ENCODE results near the gene LSS. TPM values are rescaled to one million over a fixed set of nuclear protein-coding genes. Genes with fewer than 3 reads are reported as not detected.

LSS gene
- total and polyA plus RNA-seq, 10 of the 15 experiments (the other 5 are each of a cell fraction or from before 2014, with no cell fraction given) = 2.9 to 82.4 (median 27.5) TPM

DNA sequence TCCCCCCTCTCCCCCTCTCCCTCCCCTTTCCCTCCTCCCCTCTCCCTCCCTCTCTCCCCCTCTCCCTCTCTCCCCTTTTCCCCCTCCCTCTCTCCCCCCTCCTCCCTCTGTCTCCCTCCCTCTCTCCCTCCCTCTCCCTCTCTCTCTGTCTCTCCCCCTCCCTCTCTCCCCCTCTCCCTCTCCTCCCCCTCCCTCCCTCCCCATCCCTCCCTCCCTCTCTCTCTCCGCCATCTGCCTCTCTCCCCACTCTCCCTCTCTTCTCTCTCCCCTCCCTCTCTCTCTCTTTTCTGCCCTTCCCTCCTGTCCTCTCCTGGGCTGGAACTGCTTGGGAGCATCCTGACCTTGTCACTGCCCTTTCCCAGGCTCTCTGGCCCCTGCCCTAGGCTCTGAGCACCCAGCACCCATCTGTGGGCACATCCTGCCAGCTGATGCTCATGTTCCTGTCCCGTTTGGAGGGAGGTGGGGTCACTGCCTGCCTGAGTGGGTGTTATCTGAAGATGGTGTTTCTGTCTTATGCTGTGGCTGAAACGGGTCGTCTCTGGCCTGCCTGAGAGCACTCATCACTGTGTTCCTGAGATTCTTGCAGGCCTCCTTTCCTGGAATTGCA lies 84.0 kb downstream of the LSS start:
- SMC1A ChIA-PET (ENCODE audit: uncharacterized antibody, unreplicated experiment) = interaction anchor here (0.8 to 2.9 kb wide), 8 partner anchors 9 to 502 kb away, joined by 3 to 15 read pairs (median 4); partner anchors contain the start of genes MCM3AP and YBEY
- no peak overlapping the region for H3K4me2 ChIP-seq (ENCODE audit: control insufficient read depth, insufficient read depth)
- H3K27me3 ChIP-seq (replicated peaks in 1 of 2; ENCODE audit: control insufficient read depth in 2 of 2, insufficient read depth in 2 of 2, low read length in 1 of 2) = no peaks in the 10 kb centered on the region
- CTCF ChIA-PET = interaction anchor here (0.6 to 2.4 kb wide), 15 partner anchors 9 to 495 kb away, joined by 3 to 34 read pairs (median 7); partner anchors contain the start of genes LSS, MCM3AP, PRMT2 and YBEY
- H3K9me3 ChIP-seq (replicated peaks; ENCODE audit: control insufficient read depth, insufficient read depth, low read length) = no peaks in the 10 kb centered on the region; the same call in 2 of the 3 replicates
- H3K79me2 ChIP-seq (ENCODE audit: control insufficient read depth, insufficient read depth, low read length) = no peaks in the 10 kb centered on the region
- POLR2A ChIA-PET = interaction anchor here (1.4 kb wide), 1 partner anchor 172 kb away, joined by 5 read pairs; no protein-coding TSS in a partner anchor
- FAIRE-seq (no peak), ATAC-seq (no peak), DNase-seq (ENCODE audit: low read depth, low spot score) (no peak)
- intact Hi-C loops (cut with micrococcal nuclease; ENCODE audit: unreplicated experiment) = loop anchor here (5.0 to 10.0 kb wide), 3 partner anchors 83 to 172 kb away; partner anchors contain the start of genes LSS, MCM3AP and YBEY
- H3K27ac ChIP-seq (ENCODE audit: control insufficient read depth, insufficient read depth) = no peak overlapping the region
- BruUV-seq (replicated peaks) = no TSS peak
- no peak for TF ChIP-seq RUNX3 (IDR thresholded peaks at IDR 0.05; ENCODE audit: low read length)
- no peak for TF ChIP-seq SKIL (IDR thresholded peaks at IDR 0.05; ENCODE audit: low read depth, poor library complexity, severe bottlenecking)
- TF ChIP-seq MEF2B (IDR thresholded peaks at IDR 0.05; ENCODE audit: partially characterized antibody, poor library complexity, severe bottlenecking) = no peak
- no peak for TF ChIP-seq SIX5 (IDR thresholded peaks at IDR 0.05; ENCODE audit: low read depth, low read length, severe bottlenecking)
- no peak for TF ChIP-seq ZNF24 (IDR thresholded peaks at IDR 0.05)
- TF ChIP-seq, protein P1, sequence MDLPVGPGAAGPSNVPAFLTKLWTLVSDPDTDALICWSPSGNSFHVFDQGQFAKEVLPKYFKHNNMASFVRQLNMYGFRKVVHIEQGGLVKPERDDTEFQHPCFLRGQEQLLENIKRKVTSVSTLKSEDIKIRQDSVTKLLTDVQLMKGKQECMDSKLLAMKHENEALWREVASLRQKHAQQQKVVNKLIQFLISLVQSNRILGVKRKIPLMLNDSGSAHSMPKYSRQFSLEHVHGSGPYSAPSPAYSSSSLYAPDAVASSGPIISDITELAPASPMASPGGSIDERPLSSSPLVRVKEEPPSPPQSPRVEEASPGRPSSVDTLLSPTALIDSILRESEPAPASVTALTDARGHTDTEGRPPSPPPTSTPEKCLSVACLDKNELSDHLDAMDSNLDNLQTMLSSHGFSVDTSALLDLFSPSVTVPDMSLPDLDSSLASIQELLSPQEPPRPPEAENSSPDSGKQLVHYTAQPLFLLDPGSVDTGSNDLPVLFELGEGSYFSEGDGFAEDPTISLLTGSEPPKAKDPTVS (IDR thresholded peaks at IDR 0.05; ENCODE audit: low read depth, low read length) = no peak
- H4K20me1 ChIP-seq (ENCODE audit: control insufficient read depth, insufficient read depth) = no peaks in the 10 kb centered on the region
- H3K9ac ChIP-seq (ENCODE audit: control insufficient read depth, insufficient read depth, low read length) = no peak overlapping the region
- no peaks in the 10 kb centered on the region for H3K36me3 ChIP-seq (ENCODE audit: control insufficient read depth in 2 of 2, insufficient read depth in 2 of 2, low read length in 1 of 2)
- in situ Hi-C loops (cut with MboI) = no loop called here
- no peak overlapping the region for H2AFZ ChIP-seq (ENCODE audit: control insufficient read depth, low read depth, low read length)
- 26% methylated on average over 3 of the region's 4 CpGs for WGBS (ENCODE audit: insufficient coverage, insufficient replicate concordance, low lambda C conversion rate, missing lambda C conversion rate)
- RAD21 ChIA-PET (ENCODE audit: unreplicated experiment) = interaction anchor here (0.8 to 2.4 kb wide), 6 partner anchors 101 to 465 kb away, joined by 3 to 17 read pairs (median 6); partner anchors contain the start of genes C21orf58 and DIP2A
- H3K4me3 ChIP-seq = no peak overlapping the region
- H3K4me1 ChIP-seq (ENCODE audit: control insufficient read depth, insufficient read depth, low read length) = no peaks in the 10 kb centered on the region; the same call in 1 of the 2 replicates

Measured in GM12878 (cell line).